Ovary (tissue), 3 donors: ENCODE measurements around the gene SAA4.

Source experiments
- EP300 ChIP-seq: sonication (generic); formaldehyde crosslinking; IDR thresholded peaks from one replicate; pipeline ENCODE4 v1.6.1; 2017; ENCODE audit warnings: antibody characterized with exemption
- TF ChIP-seq, protein P1 (sequence below), 3 donors: fragments of 450-650 bp in 2 of 3; fragments of 200-600 bp in 1 of 3; IDR thresholded peaks; one replicate each; pipeline versions ENCODE4 v1.5.1 to v1.8.0; 2016 to 2022; ENCODE audit warnings: antibody characterized with exemption in 3 of 3, mild to moderate bottlenecking in 1 of 3
- donor health status: DM: no; HTN: no; CAD: no.

DNA sequence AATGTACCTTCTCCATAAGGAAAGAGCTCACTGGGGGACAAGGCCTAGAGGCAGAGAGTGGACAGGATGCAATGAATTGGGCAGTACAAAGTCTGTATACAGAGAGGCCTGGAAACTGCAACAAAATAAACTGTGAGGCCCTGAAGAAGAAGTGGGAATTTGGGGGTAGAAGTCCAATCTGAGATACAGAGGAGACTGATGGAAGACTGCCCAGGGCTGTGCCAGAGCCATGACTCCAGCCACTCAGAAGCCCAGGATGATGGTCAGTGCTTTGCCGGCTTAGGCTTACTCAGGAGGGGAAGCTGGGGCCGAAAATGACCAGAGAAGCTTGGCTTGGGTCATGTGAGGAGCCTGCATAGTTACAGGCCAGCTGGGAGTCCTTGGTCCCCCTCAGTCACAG is 5.7 kb downstream of the SAA4 start:
- no peak for TF ChIP-seq EP300
- TF ChIP-seq, protein P1, sequence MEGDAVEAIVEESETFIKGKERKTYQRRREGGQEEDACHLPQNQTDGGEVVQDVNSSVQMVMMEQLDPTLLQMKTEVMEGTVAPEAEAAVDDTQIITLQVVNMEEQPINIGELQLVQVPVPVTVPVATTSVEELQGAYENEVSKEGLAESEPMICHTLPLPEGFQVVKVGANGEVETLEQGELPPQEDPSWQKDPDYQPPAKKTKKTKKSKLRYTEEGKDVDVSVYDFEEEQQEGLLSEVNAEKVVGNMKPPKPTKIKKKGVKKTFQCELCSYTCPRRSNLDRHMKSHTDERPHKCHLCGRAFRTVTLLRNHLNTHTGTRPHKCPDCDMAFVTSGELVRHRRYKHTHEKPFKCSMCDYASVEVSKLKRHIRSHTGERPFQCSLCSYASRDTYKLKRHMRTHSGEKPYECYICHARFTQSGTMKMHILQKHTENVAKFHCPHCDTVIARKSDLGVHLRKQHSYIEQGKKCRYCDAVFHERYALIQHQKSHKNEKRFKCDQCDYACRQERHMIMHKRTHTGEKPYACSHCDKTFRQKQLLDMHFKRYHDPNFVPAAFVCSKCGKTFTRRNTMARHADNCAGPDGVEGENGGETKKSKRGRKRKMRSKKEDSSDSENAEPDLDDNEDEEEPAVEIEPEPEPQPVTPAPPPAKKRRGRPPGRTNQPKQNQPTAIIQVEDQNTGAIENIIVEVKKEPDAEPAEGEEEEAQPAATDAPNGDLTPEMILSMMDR (IDR thresholded peaks at IDR 0.05) = no peak
